Activated T-helper 17 cell treated with anti-CD3 and anti-CD28 coated beads, Interleukin-2, amount 50 U/mL, for 72 hours (primary cell): ENCODE results near the gene IL11. TPM values are rescaled to one million over a fixed set of nuclear protein-coding genes. Genes with fewer than 3 reads are reported as not detected.

Experiments
- ATAC-seq: fragments of 150-1000 bp; cut with Tn5 transposase; replicated peaks from 2 replicates; pipeline ENCODE4 v1.10.0; 2021; ENCODE audit warnings: mild to moderate bottlenecking, moderate library complexity
- H3K27ac Mint-ChIP-seq: one replicate; pipeline ENCODE4 v1.8.0; 2022; ENCODE audit warnings: mixed read lengths
- H3K27me3 Mint-ChIP-seq: one replicate; pipeline ENCODE4 v1.8.0; 2022; ENCODE audit warnings: mixed read lengths
- H3K36me3 Mint-ChIP-seq: one replicate; pipeline ENCODE4 v1.8.0; 2022; ENCODE audit warnings: low read depth, mild to moderate bottlenecking, mixed read lengths
- H3K4me1 Mint-ChIP-seq: one replicate; pipeline ENCODE4 v1.8.0; 2022; ENCODE audit warnings: mixed read lengths
- H3K4me3 Mint-ChIP-seq: one replicate; pipeline ENCODE4 v1.8.0; 2022; ENCODE audit warnings: mild to moderate bottlenecking, mixed read lengths
- H3K9me3 Mint-ChIP-seq: one replicate; pipeline ENCODE4 v1.8.0; 2022; ENCODE audit warnings: mixed read lengths
- total RNA-seq, 2 donors: library from RNA; stranded (reverse); gene quantifications; one replicate each; pipeline ENCODE4 v1.2.3, GENCODE V29; 2022

IL11 gene
- total RNA-seq, 2 donors from 2014 or later = 0.15 to 0.95 TPM

DNA sequence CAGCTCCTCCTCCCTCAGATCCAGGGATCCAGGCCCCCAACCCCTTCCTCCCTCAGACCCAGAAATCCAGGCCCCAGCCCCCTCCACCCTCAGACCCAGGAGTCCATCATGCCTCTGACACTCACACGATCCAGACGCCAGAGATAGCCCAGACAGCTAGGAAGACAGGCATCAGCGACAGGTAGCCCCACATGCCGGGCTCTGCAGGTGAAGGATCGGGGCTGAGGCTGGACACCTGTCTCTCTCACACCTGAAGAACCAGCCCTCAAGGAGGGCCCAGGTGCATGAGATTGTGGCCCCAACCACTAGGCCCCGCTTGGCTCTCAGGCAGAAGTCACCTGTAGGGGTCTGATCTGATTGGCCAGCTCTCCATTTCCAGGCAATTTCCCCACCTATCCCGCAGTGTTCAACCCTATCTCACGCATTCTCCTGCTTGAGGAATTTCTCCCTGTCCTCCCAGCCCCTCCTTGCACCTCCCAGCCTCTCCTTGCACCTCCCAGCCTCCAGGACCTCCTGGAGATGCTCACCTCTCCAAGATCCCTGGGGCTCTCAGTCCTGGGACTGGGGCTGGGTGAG is 49.3 kb downstream of the IL11 start:
- no peaks in the 10 kb centered on the region for H3K4me1 Mint-ChIP-seq
- ATAC-seq = no peak
- H3K27ac Mint-ChIP-seq = no peak overlapping the region
- H3K27me3 Mint-ChIP-seq = peaks cover 3% of the 10 kb centered on the region
- no peak overlapping the region for H3K4me3 Mint-ChIP-seq
- H3K9me3 Mint-ChIP-seq = no peaks in the 10 kb centered on the region
- H3K36me3 Mint-ChIP-seq = no peaks in the 10 kb centered on the region

DNA sequence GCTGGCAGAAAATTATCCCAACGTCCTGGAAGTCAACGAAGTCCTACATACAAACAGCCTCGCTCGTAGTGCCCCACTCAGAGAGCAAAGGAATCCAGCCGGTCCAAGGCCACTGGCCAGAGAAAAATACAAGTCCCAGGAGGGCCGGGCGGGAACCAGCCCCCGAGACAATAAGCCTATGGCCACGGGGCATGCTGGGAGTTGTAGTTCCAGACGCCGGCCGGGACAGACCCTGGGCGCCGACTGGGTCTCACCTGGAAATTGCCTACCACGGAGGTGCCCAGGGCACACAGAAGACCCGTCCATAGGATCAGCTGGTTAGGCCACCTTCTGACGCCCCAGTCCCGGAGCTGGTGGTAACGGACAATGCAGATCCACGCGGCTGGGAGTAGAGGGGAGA is 50.5 kb downstream of the IL11 start:
- Mint-ChIP-seq H3K27ac (no peak overlapping the region), H3K9me3 (no peaks in the 10 kb centered on the region), H3K4me3 (no peak overlapping the region), H3K27me3 (peaks cover 3% of the 10 kb centered on the region), H3K36me3 (no peaks in the 10 kb centered on the region), H3K4me1 (no peaks in the 10 kb centered on the region)
- no peak for ATAC-seq

- Mint-ChIP-seq H3K27me3 (no peaks in the 10 kb centered on the region), H3K9me3 (no peaks in the 10 kb centered on the region), H3K4me3 (no peak overlapping the region), H3K27ac (no peak overlapping the region), H3K36me3 (no peaks in the 10 kb centered on the region), H3K4me1 (peaks cover 5% of the 10 kb centered on the region)
- ATAC-seq = no peak
These were observed 53.6 kb downstream of the IL11 start for GRCh38 chr19:55316646-55317045.

DNA sequence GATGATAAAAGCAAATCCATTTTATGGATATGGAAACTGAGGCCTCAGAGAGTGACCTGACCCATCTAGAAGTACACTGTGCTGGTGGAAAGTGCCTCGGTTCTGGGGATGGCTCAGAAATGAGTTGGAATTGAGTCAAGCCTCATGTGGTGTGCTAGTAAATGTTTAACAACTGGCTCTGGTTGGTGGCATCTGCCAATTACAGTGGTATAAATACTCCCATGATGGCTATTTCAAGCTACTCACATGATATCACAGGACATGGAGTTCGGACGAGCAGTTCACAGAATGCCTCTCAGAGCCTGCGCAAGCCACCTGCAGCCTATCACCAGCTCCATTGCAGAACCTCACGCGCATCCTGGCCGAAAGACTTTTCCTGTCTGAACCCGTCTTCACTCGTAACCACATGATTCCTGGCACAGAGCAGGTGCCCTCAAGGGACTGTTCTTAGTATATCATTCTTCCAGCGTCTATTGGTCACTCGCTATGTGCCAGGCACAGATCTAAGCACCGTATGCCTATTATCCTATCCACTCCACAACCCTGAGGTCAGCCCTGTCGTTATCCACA is 54.2 kb downstream of the IL11 start:
- ATAC-seq = no peak
- Mint-ChIP-seq H3K4me1 (peaks cover 5% of the 10 kb centered on the region), H3K27me3 (no peaks in the 10 kb centered on the region), H3K27ac (no peak overlapping the region), H3K4me3 (no peak overlapping the region), H3K36me3 (no peaks in the 10 kb centered on the region), H3K9me3 (no peaks in the 10 kb centered on the region)

DNA sequence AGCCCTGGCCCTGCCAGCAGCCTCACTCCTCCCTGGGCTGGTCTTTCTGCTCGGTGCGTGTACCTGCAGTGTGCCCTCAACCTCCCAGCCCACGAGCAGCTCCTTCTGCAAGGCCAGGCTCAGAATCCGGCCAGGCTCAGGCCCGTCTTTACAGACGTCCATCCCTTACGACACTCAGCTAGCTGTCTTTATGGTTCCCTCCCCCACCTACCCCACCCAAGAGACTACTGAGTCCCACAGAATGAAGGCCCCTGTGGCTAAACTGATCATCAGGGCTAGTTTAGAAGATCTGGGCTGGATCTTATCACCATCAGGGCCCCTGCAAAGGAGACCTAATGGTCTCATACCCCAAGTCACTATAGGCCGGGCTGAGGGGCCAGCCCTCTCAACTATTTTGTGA is 55.9 kb downstream of the IL11 start:
- peaks cover 5% of the 10 kb centered on the region for H3K4me1 Mint-ChIP-seq

More for the DNA sequence above, 55.9 kb downstream of the IL11 start:
- no peaks in the 10 kb centered on the region for H3K36me3 Mint-ChIP-seq
- no peak for ATAC-seq
- no peak overlapping the region for H3K4me3 Mint-ChIP-seq
- no peaks in the 10 kb centered on the region for H3K27me3 Mint-ChIP-seq
- no peaks in the 10 kb centered on the region for H3K9me3 Mint-ChIP-seq
- no peak overlapping the region for H3K27ac Mint-ChIP-seq

Other genes with a start within 250 kb of the IL11 start
- not detected for gene TNNT1, start 221.3 kb downstream of the IL11 start, total RNA-seq
- not detected for gene TNNI3, start 212.7 kb downstream of the IL11 start, total RNA-seq
- gene DNAAF3, start 203.8 kb downstream of the IL11 start, total RNA-seq = under 1 TPM in 1 of 2 donors, not detected in 1; 0.35 TPM
- not detected for gene SYT5, start 190.2 kb downstream of the IL11 start, total RNA-seq
- not detected for gene PTPRH, start 161.0 kb downstream of the IL11 start, total RNA-seq
- 10 to 100 TPM in 1 of 2 donors, 1 to 10 TPM in 1; 8.5 to 11.3 TPM for gene TMEM86B, start 141.7 kb downstream of the IL11 start, total RNA-seq
- 100 to 1,000 TPM; 156 to 319 TPM for gene PPP6R1, start 111.4 kb downstream of the IL11 start, total RNA-seq
- 10 to 100 TPM; 20.8 to 56.6 TPM for gene HSPBP1, start 90.4 kb downstream of the IL11 start, total RNA-seq
- 10 to 100 TPM in 1 of 2 donors, 1 to 10 TPM in 1; 6.3 to 13.7 TPM for gene BRSK1, start 86.5 kb downstream of the IL11 start, total RNA-seq
- under 1 TPM; 0.39 to 0.56 TPM for gene TMEM150B, start 45.1 kb downstream of the IL11 start, total RNA-seq
- 10 to 100 TPM; 15.6 to 25.3 TPM for gene KMT5C, start 30.6 kb downstream of the IL11 start, total RNA-seq
- gene COX6B2, start 15.7 kb downstream of the IL11 start, total RNA-seq = under 1 TPM; 0.15 to 0.50 TPM
- gene GARIN5B, start 7.2 kb downstream of the IL11 start, total RNA-seq = not detected
- not detected for gene TMEM190, start 6.4 kb upstream of the IL11 start, total RNA-seq
- gene TMEM238, start 13.8 kb upstream of the IL11 start, total RNA-seq = 10 to 100 TPM in 1 of 2 donors, 1 to 10 TPM in 1; 7.2 to 11.5 TPM
- gene RPL28, start 15.5 kb upstream of the IL11 start, total RNA-seq = 1,000 to 10,000 TPM; 2,155 to 2,438 TPM
- 100 to 1,000 TPM; 183 to 343 TPM for gene UBE2S, start 37.3 kb upstream of the IL11 start, total RNA-seq
- under 1 TPM in 1 of 2 donors, not detected in 1; 0.11 TPM for gene SHISA7, start 72.8 kb upstream of the IL11 start, total RNA-seq
- gene ISOC2, start 91.2 kb upstream of the IL11 start, total RNA-seq = 10 to 100 TPM; 21.2 to 39.5 TPM
- not detected for gene C19orf85, start 94.3 kb upstream of the IL11 start, total RNA-seq
- 10 to 100 TPM; 11.1 to 11.3 TPM for gene ZNF628, start 106.2 kb upstream of the IL11 start, total RNA-seq
- gene NAT14, start 114.7 kb upstream of the IL11 start, total RNA-seq = 10 to 100 TPM in 1 of 2 donors, 1 to 10 TPM in 1; 7.1 to 12.3 TPM
- under 1 TPM; 0.41 to 0.69 TPM for gene SSC5D, start 118.0 kb upstream of the IL11 start, total RNA-seq
- gene SBK2, start 166.7 kb upstream of the IL11 start, total RNA-seq = not detected
- gene SBK3, start 175.1 kb upstream of the IL11 start, total RNA-seq = not detected
- 1 to 10 TPM; 4.7 to 6.5 TPM for gene ZNF579, start 210.4 kb upstream of the IL11 start, total RNA-seq
- 10 to 100 TPM in 1 of 2 donors, 1 to 10 TPM in 1; 8.7 to 12.9 TPM for gene FIZ1, start 229.1 kb upstream of the IL11 start, total RNA-seq
- gene ZNF524, start 229.8 kb upstream of the IL11 start, total RNA-seq = 10 to 100 TPM; 20.1 to 25.3 TPM
- 10 to 100 TPM; 11.9 to 13.2 TPM for gene ZNF865, start 235.2 kb upstream of the IL11 start, total RNA-seq